Panc1 (cell line): Measurements from ENCODE around the gene PPP4R1. TPM values are rescaled to one million over a fixed set of nuclear protein-coding genes. Genes with fewer than 3 reads are reported as not detected.

Experiments
- total RNA-seq: library from RNA; stranded (reverse); gene quantifications from one replicate; pipeline ENCODE4 v1.2.1, GENCODE V29; 2021; ENCODE audit not compliant: unreplicated experiment

The PPP4R1 gene
- total RNA-seq, 1 experiment from 2014 or later: 80.6 TPM

Other genes with a start within 250 kb of the PPP4R1 start
- 70.0 TPM for gene RALBP1, start 139.0 kb downstream of the PPP4R1 start, total RNA-seq
- 118 TPM for gene RAB31, start 93.7 kb upstream of the PPP4R1 start, total RNA-seq